ENCODE results near the gene EEFSEC. TPM values are rescaled to one million over a fixed set of nuclear protein-coding genes. Genes with fewer than 3 reads are reported as not detected.
A peak's percentile ranks its signal among the peaks of the same experiment; 100 is the strongest.

EEFSEC gene
- total and polyA plus RNA-seq, 4 donors, result 9.8 to 20.1 (median 11.6) TPM

DNA sequence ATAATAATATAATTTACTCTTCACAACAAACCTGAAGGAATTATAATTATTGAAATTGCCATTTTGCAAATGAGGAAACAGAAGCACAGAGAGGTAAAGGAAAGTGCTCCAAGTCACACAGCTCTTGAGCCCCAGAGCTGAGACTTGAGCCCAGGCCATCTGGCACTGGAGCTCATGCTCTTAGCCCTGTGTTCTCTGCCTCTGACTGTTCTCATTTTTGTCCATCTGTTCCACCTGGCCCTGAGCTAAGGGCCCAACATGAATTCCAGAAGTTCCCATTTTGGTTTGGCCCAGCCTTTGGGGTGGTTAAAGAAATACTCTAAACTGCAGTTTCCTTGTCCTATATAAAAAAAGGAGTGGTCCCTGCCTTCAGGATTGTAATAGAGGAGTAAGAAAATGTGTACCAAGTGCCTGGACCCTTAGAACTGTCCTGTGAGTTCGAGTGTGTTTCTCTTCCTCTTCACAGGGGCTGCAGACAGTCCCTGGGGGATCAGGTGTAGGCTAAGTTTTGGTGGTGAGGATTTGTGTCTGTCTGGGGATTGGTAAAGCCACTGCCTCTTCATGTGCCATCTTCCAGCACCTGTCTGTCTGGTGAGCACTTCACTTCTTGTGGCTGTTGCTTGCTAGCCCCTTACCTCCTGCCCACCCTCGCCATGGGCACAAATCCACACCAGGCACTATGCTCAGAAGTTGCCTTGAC, 221.6 kb downstream of the EEFSEC start:
- no peak for ATAC-seq (ENCODE audit: insufficient read depth, low FRiP score)
- no peak overlapping the region for H3K27ac ChIP-seq (ENCODE audit: low read depth in 1 of 2, low read length in 1 of 2)
- TF ChIP-seq, protein P1, sequence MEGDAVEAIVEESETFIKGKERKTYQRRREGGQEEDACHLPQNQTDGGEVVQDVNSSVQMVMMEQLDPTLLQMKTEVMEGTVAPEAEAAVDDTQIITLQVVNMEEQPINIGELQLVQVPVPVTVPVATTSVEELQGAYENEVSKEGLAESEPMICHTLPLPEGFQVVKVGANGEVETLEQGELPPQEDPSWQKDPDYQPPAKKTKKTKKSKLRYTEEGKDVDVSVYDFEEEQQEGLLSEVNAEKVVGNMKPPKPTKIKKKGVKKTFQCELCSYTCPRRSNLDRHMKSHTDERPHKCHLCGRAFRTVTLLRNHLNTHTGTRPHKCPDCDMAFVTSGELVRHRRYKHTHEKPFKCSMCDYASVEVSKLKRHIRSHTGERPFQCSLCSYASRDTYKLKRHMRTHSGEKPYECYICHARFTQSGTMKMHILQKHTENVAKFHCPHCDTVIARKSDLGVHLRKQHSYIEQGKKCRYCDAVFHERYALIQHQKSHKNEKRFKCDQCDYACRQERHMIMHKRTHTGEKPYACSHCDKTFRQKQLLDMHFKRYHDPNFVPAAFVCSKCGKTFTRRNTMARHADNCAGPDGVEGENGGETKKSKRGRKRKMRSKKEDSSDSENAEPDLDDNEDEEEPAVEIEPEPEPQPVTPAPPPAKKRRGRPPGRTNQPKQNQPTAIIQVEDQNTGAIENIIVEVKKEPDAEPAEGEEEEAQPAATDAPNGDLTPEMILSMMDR (IDR thresholded peaks at IDR 0.05; ENCODE audit: control extremely low read depth, extremely low read depth), result no peak

DNA sequence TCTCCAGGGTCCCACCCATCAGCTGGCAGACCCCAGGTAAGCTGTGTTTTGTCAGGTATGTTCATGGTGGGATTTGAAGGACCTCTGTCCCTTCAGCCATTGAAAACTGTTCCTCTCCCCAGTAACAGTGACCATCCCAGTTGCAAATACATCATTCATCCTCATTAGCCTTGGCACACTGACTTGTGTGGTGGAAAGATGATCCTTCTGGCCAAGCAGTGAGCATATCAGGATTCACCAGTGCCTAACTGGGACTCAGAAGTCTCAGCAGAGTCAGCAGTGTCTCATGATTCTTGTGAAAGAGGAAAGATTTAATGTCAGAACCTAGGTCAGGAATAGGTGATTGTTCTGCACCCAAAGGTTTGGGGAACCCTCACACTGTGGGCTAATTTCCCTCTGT, 223.2 kb downstream of the EEFSEC start:
- TF ChIP-seq, protein P1 (IDR thresholded peaks at IDR 0.05; ENCODE audit: control extremely low read depth, extremely low read depth), result no peak
- no peak overlapping the region for H3K27ac ChIP-seq (ENCODE audit: low read depth in 1 of 2, low read length in 1 of 2)
- no peak for DNase-seq
- no peak for ATAC-seq (ENCODE audit: insufficient read depth, low FRiP score)
- H3K9me3 ChIP-seq (ENCODE audit: control insufficient read depth in 4 of 4, insufficient read depth in 3 of 4, low read length in 3 of 4), result no peaks in the 10 kb centered on the region
- H3K9ac ChIP-seq (ENCODE audit: insufficient read depth in 1 of 2, low read length in 2 of 2), result no peak overlapping the region
- no peaks in the 10 kb centered on the region for H3K27me3 ChIP-seq (ENCODE audit: control insufficient read depth in 3 of 3, insufficient read depth in 3 of 3, low read length in 2 of 3)
- peaks cover 0 to 28% (median 13%) of the 10 kb centered on the region in 5 donors for H3K4me1 ChIP-seq (ENCODE audit: control insufficient read depth in 5 of 5, insufficient read depth in 5 of 5, low read length in 5 of 5)
- peaks cover 0 to 10% (median 0%) of the 10 kb centered on the region in 4 donors for H3K36me3 ChIP-seq (ENCODE audit: control insufficient read depth in 4 of 4, insufficient read depth in 4 of 4, low read length in 4 of 4)
- no peak overlapping the region for H3K4me3 ChIP-seq

More for the DNA sequence above, 221.6 kb downstream of the EEFSEC start:
- H3K36me3 ChIP-seq (ENCODE audit: control insufficient read depth in 4 of 4, insufficient read depth in 4 of 4, low read length in 4 of 4), result peaks cover 0 to 10% (median 0%) of the 10 kb centered on the region in 4 donors
- H3K27me3 ChIP-seq (ENCODE audit: control insufficient read depth in 3 of 3, insufficient read depth in 3 of 3, low read length in 2 of 3), result no peaks in the 10 kb centered on the region
- no peaks in the 10 kb centered on the region for H3K9me3 ChIP-seq (ENCODE audit: control insufficient read depth in 4 of 4, insufficient read depth in 3 of 4, low read length in 3 of 4)
- no peak overlapping the region for H3K4me3 ChIP-seq
- no peak for DNase-seq
- H3K9ac ChIP-seq (ENCODE audit: insufficient read depth in 1 of 2, low read length in 2 of 2), result no peak overlapping the region
- WGBS, 2 donors, result 68 to 87% methylated on average over 2 of the region's 2 CpGs
- H3K4me1 ChIP-seq (ENCODE audit: control insufficient read depth in 5 of 5, insufficient read depth in 5 of 5, low read length in 5 of 5), result peaks cover 0 to 23% (median 13%) of the 10 kb centered on the region in 5 donors

DNA sequence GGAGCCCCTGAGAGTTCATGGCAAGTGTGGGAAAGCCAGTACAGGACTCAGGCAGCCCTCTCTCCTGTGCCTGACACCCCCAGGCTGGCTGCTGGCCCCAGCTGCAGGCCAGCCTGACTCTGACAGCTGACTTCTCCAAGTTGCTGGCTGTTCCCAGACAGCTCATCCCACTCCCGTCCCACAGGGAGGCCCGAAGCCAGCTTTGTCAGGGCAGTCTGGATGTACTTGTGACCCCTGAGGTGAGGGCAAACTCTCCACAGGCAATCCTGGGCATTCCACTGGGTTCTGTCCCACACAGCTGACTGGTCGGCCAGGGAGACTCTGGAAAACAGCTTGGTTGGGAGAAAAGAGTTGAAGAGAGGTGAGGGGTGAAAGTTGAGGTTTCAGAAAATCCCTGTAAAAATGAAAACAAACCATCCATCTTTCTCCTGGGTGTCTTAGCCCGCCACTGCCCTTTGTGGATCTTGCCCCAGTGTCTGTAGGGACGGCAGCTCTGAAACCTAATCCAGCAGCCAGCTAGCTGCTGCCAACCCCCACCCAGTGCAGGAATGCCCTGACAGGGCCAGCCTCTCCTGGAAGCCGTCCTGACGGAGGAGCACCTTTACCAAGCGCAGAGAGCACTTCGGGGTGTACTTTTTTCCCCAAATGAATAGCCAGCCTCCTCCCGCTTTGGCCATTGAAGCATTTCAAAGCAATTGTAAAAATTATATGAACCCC, 225.5 kb downstream of the EEFSEC start:
- 47 to 72% methylated on average over 10 of the region's 10 CpGs for WGBS, 2 donors
- ATAC-seq (ENCODE audit: insufficient read depth, low FRiP score) (no peak), DNase-seq (peak; percentile 74 to 83 (median 78))
- peaks cover 7 to 39% (median 19%) of the 10 kb centered on the region in 5 donors for H3K4me1 ChIP-seq (ENCODE audit: control insufficient read depth in 5 of 5, insufficient read depth in 5 of 5, low read length in 5 of 5)
- H3K9ac ChIP-seq (ENCODE audit: insufficient read depth in 1 of 2, low read length in 2 of 2), result no peak overlapping the region
- peaks cover 0 to 6% (median 0%) of the 10 kb centered on the region in 4 donors for H3K36me3 ChIP-seq (ENCODE audit: control insufficient read depth in 4 of 4, insufficient read depth in 4 of 4, low read length in 4 of 4)
- H3K9me3 ChIP-seq (ENCODE audit: control insufficient read depth in 4 of 4, insufficient read depth in 3 of 4, low read length in 3 of 4), result no peaks in the 10 kb centered on the region
- TF ChIP-seq, protein P1 (IDR thresholded peaks at IDR 0.05; ENCODE audit: control extremely low read depth, extremely low read depth), result no peak
- H3K27ac ChIP-seq (ENCODE audit: low read depth in 1 of 2, low read length in 1 of 2), result peak overlapping the region in 1 of 2 donors; percentile 10
- no peak overlapping the region for H3K4me3 ChIP-seq
- H3K27me3 ChIP-seq (ENCODE audit: control insufficient read depth in 3 of 3, insufficient read depth in 3 of 3, low read length in 2 of 3), result no peaks in the 10 kb centered on the region

Measured in lung (tissue), 12 donors.